GF-D8 (cell line): ENCODE data around the gene MAP7D1.
"Not testable (repeated sequence)": the region's sequence is repeated elsewhere in the genome, so short reads cannot be mapped to it uniquely, and the experiment has no call there.

ENCODE experiments used
- DNase-seq: peaks from one replicate; lab custom pipeline; 2025; lab: John Stamatoyannopoulos, UW

MAP7D1 gene

DNA sequence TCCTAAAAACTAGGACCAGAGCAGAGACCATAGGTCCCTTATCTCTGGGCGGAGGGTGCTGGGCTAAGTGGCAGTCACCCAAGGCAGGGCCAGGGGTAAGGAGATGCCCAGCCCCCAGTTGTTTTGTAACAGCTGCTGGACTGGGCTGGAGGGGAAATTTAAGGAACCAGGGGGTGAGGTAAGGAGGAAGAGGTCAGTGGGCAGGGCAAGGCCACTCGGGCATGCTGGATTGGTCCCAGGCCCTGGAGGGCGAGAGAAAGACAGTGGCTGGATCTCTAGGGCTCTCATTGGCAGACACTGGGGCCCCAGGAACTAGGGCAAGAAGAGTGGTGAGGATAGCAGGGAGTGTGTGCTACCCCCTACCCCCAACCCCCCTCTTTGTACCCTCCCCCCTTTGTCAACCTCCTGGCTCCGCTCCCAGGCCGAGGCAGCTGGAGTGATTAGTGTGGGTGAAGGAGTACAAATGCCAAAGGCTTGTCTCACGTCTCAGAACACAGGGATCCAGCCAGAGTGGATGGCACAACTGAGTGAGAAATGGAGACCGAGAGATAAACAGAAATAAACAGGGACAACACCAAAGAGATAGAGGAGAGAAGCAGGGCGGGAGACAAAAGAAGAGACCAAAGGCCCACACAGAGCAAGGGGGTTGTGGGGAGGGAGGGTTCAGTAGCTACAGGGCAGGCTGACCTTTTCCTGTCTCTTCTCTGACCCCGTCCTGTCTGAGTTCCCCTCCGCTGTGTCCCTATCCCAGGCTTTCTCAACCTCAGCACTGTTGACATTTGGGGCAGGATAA is 47.8 kb downstream of the MAP7D1 start:
- DNase-seq: no peak

- DNase-seq: no peak
Measured at GRCh38 chr1:36204347-36204909, 48.5 kb downstream of the MAP7D1 start.

DNA sequence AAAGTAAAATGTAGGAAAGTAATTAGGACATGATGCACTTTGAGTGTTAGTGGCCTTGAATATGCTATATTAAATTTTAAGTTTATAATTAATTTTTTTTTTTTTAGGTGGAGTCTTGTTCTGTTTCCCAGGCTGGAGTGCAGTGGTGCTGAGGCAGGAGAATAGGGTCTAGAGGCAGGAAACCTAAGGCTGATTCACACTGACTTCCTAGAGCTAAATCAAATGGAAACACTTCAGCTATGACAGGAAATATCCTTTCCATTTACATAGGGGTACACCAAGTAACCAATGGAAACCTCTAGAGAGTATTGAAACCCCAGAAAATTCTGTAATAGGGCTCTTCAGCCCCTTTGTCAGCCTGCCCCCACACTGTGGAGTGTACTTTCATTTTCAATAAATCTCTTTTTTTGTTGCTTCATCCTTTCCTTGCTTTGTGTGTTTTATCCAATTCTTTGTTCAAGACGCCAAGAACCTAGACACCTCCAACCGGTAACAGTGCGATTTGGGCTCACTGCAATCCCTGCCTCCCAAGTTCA is 50.4 kb downstream of the MAP7D1 start:
- DNase-seq: no peak

GRCh38 chr1:36207339-36207738 is 51.4 kb downstream of the MAP7D1 start:
- DNase-seq: no peak

DNA sequence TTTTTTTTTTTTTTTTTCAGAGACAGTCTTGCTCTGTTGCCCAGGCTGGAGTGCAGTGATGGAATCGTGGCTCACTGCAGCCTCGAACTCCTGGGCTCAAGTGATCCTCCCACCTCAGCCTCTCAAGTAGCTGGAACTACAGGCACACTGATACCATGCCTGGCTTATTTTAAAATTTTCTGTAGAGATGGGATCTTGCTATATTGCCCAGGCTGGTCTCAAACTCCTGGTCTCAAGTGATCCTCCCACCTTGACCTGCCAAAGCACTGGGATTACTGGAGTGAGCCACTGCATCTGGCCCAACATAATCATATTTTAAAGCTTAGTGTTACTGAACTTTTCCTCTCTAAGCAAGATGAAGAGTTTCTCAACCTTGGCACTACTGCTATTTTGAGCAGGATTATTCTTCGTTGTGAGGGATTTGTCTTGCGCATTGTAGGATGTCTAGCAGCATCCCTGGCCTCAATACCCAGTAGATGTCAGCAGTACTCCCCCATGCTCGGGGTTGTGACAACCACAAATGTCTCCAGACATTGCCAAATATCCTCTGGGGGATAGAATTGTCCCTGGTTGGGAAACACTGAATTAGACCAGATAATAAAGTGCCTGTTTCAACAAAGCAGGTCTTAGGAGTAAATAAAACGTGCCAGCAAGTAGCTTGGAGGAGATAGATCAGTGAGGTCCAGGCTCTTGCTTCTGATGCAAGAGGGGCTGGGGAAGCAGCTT is 53.2 kb downstream of the MAP7D1 start:
- peak; percentile 78 for DNase-seq

DNA sequence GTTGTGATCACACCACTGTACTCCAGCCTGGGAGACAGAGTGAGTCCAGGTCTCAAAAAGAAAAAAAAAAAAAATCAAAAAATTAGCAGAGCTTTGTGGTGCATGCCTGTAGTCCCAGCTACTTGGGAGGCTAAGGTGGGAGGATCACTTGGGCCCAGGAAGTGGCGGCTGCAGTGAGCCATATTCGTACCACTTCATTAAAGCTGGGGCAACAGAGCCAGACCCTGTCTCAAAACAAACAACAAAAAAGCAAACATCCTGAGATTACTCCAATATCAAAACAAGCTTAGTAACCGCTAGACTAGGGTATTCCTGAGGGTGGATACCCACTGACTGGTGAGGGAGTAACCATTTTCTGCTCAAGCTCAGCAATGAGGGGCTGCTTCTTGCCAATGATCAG is 55.3 kb downstream of the MAP7D1 start:
- DNase-seq: no peak

DNA sequence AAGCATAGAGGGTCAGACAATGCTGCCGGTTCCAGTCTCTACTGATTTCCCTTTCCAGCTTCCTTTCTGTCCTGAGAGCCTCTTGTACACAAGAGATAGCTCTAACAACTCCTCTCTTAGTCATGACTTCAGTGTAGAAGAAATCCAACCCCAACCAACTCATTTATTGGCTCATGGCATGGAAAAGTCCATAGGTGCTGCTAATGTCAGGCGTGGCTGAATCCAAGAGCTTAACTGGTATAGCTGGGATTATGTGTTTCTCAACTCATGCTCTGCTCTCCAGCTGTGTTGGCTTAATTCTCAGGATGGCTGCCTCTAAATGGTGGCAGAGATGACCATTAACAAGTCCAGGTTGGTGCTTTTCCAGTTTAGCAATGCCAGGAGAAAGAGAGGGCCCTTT is 55.9 kb downstream of the MAP7D1 start:
- no peak for DNase-seq

GRCh38 chr1:36212782-36213181 is 56.8 kb downstream of the MAP7D1 start:
- DNase-seq: no peak

GRCh38 chr1:36217670-36218069 is 61.7 kb downstream of the MAP7D1 start:
- DNase-seq: no peak

DNA sequence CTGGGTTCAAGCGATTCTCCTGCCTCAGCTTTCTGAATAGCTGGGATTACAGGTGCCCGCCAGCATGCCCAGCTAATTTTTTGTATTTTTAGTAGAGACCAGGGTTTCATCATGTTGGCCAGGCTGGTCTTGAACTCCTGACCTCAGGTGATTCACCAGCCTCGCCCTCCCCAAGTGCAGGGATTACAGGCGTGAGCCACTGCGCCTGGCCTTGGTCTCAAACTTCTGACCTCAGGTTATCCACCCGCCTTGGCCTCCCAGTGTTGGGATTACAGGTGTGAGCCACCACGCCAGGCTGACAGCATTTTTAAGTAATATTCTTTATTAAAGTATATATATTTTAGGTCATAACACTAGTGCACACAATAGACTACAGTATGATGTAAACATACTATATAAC is 65.9 kb downstream of the MAP7D1 start:
- DNase-seq: not testable (repeated sequence)

DNA sequence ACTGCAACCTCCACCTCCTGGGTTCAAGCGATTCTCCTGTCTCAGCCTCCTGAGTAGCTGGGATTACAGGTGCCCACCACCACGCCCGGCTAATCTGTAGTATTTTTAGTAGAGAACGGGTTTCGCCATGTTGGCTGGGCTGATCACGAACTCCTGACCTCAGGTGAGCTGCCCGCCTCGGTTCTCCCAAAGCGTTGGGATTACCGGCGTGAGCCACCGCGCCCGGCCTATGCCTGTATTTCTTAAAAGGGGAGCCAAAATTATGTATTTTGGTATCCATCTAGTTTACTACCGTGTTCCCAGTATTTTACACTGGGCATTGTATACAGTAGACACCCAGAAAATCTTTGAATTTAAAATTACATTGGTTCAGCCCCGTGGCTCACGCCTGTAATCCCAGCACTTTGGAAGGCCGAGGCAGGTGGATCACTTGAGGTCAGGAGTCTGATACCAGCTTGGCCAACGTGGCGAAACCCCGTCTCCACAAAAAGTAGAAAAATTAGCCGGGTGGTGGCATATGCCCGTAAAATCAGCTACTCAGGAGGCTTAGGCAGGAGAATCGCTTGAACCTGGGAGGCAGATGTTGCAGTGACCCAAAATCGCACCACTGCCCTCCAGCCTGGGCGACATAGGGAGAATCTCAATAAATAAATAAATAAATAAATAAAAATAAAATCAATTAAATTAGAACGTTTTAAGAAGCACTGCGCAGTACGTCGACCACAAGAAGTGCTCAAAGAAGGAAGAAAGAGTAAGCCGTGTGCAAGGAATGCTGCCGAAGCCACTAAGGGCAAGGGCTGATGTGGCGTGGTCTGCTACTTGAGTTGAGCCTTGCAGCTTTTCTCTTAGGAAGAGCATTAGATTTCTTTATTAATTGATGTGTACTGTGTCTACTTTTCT is 66.8 kb downstream of the MAP7D1 start:
- no peak for DNase-seq

DNA sequence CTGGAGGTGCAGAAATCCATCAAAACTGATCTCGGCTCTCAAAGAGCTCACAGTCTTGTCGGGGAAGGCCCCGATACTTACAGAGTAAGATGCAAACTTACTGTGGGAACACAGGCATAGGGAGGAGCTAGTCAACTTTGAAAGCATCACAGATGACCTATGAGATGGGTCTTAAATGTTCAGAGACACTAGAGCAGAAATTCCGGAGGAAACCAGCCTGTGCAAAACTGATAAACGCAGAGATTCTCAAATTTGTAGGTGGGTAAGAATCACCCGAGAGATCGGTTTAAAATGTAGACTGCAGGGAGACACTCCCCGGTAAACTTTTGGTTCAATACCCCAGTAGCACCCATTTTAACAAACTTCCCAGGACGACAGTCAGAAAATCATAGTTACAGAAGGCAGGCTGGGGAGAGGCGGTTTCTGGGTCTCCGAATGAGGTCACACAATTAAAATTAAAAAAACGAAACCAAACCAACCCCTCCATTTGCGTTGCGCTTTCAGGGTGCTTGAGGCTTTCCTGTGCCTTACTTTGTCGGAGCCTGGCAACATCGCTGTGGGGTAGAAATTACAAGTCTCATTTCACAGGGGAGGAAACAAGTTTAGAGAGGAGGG is 67.5 kb downstream of the MAP7D1 start:
- peak; percentile 36 for DNase-seq

DNA sequence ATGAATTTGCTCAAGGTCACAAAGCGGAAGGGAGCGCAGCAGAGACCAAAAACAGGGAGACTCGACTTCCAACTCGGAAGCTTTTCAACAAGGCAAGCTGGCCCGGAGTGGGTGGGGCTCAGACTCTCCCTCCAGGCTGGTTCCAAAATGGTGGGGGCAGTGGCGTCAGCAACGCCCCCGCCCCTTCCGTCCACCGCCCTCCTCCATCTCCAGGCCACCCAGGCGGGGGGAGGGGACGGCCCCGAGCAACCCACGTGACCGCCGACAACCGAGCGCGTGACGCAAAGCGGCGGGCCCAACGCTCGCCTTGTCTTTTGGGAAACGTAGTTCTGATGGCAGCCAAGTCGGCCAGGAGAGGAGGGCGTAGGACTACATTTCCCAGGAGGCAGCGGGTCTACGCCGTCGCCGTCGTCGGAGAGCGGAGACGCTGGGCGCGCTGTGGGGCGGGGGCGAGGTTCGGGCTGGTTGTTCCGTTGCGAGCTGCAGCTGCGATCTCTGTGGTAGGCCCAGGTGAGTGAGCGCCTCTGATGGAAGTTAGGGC is 68.1 kb downstream of the MAP7D1 start, which contains the start of gene THRAP3:
TSS of gene THRAP3 (plus strand) at position 448 of the 541 bp plus-strand sequence. CDS start 58,121 bp downstream, outside the sequence.
- DNase-seq: peak; percentile 98

- DNase-seq: peak; percentile 81
Measured at GRCh38 chr1:36224537-36225282, 68.8 kb downstream of the MAP7D1 start.

DNA sequence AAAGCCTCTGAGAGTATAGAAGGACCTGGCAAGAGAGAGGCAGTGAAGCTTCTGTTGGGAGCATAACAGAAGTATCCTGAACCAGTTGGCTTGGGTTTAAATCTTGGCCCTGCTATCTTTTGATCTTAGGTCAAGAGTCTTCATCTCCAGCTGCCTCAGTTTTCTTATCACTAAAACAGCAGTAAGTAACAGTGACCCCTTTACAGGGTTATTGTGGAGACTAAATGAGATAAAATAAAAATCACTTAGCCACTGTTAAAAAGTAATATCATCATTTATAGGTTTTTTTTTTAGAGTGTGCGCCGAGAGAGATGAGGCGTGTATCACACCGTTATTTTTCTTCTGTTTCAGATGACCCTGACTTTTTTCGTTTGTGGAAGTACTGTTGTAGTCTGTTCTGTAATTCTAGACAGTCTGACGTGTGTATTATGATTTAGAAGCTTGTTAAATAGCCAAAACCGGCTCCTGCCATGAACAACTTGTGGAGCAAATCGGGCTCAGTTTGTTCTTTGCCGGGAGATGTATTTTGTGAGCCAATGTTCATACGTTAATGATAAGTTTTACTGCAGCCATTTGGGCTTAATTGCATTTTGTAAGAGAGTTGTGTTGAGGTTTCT is 69.4 kb downstream of the MAP7D1 start:
- no peak for DNase-seq

GRCh38 chr1:36230279-36230678 is 74.3 kb downstream of the MAP7D1 start:
- DNase-seq: not testable (repeated sequence)
